GM19328 (cell line): ENCODE data around the gene RNPEPL1.
A peak's percentile ranks its signal among the peaks of the same experiment; 100 is the strongest.

ENCODE experiments used
- ATAC-seq: cut with Tn5 transposase; IDR thresholded peaks from one replicate; pipeline ENCODE4 v1.9.1; 2021; ENCODE audit warnings: mild to moderate bottlenecking, moderate library complexity; ENCODE audit not compliant: unreplicated experiment

RNPEPL1 gene

GRCh38 chr2:240563951-240564560 lies 4.2 kb upstream of the RNPEPL1 start:
- ATAC-seq: no peak

DNA sequence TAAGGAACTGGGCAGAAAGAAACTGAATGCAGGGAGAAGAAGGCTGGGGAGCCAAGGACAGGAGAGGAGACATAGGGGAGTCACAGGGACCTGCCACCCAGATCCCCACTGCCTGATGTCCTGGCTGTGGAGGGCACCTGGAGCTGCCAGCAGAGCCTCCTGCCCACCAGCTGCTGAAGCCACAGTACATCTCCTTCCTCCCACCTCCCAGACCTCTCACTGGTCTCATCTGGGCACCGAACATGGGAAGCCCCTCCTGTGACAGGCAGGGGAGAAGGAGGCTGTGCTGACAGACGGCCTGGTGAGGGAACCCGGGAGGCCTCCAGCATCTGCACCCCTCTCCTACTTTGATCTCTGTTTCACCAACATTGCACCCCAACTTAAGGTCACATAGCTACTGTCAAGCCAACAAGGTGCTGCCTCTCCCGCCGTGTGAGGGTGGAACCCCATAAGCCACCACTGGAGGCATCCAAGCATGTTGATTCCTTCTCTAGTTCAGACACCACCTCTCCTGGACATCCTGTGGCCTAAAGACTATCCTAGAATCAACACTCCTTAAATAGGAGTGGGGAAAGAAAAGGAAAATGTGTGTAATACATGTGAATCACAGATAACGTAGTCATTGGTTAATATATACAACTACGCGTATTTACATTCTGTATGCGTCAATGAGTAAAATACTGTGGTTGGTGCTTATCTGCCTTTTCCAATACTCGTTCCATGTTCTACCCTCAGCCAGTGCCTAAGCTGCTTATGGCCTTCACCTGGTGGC lies 3.5 kb upstream of the RNPEPL1 start:
- ATAC-seq: no peak

DNA sequence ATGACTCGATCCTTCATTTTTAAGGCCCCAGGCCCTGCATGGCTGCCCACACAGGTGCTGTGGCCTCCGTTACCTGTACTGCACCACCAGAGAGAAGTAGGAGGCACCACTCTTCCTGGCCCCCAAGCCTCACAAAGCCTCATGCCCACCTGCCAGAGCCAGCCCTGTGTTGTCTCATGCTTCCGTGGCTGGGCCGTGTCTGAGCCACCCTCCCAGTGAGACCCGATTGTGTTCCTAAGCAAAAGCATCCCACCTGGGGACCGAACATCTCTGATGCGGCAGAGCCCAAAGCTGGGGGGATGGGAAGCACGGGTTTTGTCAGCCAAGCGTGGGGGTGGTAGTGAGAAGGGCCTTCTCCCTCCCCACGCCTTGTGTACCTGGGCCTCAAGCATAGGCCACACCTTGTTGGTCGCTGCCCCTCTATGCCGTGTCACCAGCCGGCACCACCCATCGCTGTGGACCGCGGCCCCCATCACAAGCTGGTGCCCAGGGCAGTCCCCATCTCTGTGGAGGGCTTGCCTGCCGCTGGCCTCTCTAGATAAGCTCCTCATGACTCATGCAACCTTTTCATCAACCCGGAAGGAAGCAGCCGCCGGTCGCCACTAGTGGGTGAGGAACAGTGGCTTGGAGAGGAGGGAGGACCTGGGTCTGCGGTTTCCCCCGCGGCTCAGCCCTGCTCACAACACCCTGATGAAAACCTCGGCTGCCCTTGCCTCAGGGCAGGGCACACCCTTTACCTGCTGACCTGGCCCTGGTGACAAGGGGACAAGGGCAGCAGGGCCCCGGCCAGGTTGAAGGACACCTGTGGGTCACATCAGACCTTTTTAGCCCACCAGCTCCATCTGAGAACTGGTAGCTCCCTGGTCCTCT lies 2.7 kb upstream of the RNPEPL1 start:
- ATAC-seq: no peak

DNA sequence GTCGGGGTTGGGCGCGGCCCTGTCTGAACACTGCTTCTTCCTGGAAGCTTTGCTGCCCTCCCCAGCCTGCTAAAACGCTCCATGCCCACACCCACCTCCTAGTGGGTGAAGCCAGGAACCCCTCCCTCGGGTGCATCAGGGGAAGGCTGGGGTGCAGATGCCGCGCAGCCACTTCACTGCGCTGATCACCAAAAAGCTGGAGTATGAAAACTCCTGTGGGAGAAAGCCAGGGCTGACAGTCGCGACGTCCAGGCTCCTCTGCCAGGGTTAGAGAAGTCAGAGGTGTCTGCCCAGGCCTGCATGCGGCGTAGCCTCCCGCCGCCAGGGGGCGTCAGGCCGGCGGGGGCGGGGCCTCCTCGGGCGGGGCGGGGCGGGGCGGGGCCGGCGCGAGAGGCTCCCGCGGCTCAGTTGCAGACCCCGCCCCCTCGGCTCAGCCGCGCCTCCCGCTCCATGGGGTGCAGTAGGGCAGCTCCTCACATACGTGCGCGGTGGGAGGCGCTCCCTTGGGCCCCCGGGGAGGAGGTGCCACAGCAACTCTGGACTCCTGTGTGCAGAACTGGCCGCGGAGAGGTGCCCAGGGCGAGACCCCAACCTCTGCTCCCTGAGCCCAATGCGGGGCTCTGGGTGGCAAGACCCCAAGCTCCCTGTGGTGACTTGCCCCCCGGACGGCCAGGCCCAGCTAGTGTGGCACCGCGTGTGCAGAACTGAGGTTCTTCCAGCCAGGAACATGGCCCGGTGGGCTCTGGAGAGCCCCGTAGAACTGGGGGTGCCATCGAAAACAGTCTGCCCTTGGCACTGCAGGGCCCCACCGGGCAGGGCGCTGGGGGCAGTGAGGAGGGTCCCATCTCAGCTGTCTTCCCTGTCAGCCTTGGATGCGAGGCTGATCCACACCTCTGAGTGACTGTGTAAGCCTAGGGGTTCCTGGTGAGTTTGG lies 1.8 kb upstream of the RNPEPL1 start:
- peak; percentile 41 for ATAC-seq

DNA sequence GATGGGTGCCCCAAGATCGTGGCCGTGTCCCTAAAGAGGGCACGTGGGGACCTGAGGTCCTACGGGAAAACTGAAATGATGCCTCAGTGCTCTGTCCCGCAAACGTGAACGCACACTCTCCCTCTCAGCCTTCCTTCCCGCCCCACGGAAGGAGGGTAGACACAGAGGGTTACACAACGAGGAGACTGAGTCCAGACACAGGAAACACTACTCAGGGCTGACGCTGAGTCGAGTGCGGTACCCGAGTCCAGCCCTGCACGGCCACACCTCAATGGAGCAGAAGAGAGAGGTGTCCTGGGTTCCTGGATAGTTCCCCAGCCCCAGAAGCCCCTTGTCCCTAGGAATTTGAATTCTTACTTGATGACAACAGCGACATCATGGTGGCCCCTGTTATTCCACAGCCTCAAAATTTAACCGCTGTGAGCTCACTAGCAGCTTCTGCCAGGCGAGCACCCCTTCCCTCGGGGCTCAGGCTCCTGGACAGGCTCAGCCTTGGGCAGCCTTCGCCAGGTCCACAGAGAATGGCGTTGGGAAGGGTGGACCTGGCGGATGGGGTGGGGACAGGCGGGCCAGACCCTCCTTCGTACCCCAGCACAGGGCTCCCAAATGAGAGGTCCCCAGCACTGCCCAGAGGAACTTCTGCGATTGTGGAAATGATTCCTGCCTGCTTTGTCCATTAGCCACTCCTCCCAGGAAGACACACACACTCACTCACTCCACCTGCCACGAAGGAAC lies 980 bp upstream of the RNPEPL1 start:
- no peak for ATAC-seq

- ATAC-seq: peak; percentile 20
Measured at GRCh38 chr2:240568678-240569522, 616 bp downstream of the RNPEPL1 start.

GRCh38 chr2:240569523-240569997 lies 1.3 kb downstream of the RNPEPL1 start:
- no peak for ATAC-seq

DNA sequence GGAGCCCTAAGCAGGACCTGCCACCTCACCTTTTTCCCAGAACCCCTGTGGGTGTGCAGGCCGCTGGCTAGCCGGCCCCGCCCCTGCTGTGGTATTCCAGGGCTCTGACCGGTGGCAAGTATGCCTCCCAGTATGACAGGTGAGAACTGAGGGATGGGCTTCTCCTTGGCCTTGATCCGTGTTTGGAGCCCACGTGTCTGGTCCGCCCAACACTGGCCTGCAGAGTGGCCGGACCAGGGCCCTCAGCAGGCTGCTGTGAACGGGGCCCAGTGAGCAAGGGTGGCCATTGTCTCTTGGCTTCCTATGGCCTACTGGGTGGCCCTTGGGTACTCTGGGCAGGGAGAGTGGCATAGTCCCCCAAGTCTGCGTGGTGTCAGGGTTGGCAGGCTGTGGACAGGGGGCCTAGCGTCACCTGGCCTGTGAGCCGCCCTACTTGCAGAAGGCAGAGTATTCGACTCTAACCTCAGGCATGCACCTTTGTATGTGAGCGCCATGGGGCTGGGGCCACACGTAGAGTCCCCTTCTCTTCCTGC lies 1.8 kb downstream of the RNPEPL1 start:
- no peak for ATAC-seq

- no peak for ATAC-seq
Measured at GRCh38 chr2:240570531-240571313, 2.4 kb downstream of the RNPEPL1 start.

DNA sequence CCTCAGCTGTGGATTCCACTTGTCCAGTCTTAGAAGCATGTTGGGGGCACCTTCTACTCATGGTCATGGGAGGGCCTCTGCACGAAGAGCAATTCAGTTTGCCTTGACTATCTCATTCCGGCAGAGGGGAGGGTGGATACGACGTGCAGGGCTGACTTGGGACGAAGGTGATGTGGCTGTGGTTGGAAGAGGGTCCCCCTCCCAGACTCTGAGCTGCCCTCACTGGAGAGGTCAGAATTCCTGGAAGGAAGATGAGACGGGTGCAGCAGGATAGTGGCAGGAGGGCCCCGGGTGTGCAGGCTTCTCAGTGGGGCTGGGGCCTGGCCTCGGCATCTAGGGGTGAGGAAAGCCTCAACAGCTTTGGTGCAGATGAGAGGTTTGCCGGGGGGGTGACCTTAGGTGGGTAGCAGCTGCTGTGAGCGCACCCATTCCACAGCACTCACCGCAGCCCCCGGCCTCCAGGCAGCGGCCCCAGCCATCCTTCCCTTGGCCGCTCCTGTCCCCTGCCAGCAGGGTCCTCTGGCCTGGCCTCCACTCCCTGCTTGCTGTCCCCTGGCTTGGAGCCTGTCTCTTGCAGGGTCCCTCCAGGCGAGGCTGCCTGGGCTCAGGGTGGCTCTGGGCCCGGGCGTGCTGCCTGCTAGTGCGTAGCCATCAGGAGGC lies 3.2 kb downstream of the RNPEPL1 start:
- ATAC-seq: no peak

DNA sequence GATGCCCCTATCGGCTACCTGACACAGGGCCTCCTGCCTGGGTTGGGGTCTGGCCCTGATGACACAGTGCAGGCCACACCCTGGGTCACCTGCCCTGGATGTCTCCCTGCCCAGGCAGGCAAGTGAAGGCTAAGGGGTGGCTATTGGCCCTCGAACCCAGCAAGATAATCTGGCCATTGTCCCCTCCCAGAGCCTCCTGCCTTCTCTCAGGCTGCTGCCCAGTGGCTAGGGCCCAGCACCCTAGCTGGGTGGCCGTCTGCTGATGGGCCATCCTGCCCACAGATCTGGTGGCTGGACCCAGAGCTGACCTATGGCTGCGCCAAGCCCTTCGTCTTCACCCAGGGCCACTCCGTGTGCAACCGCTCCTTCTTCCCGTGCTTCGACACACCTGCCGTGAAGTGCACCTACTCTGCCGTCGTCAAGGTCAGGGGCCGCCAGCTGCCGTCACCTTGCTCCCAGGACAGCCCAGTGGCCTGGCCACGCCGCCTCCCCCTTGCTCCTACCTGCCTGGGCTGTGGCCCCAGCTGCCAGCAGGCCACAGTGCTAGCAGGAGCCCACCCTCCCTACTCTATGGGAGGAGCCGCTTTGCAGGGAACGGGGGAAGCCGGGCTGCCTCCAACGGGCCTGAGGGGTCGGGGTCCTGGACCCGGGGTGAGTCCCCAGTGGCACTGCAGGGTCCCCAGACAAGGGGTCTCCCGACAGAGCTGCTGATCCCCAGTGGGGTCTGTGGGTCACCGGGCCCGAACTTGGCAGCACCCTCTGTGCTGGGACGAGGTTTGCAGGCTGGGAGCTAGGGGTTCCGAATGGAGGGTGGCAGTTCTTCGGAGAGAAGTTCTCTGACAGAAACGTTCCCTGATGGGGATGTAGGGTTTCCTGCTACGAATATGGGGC lies 4.1 kb downstream of the RNPEPL1 start:
- no peak for ATAC-seq

GRCh38 chr2:240573071-240573515 lies 4.8 kb downstream of the RNPEPL1 start:
- ATAC-seq: no peak

DNA sequence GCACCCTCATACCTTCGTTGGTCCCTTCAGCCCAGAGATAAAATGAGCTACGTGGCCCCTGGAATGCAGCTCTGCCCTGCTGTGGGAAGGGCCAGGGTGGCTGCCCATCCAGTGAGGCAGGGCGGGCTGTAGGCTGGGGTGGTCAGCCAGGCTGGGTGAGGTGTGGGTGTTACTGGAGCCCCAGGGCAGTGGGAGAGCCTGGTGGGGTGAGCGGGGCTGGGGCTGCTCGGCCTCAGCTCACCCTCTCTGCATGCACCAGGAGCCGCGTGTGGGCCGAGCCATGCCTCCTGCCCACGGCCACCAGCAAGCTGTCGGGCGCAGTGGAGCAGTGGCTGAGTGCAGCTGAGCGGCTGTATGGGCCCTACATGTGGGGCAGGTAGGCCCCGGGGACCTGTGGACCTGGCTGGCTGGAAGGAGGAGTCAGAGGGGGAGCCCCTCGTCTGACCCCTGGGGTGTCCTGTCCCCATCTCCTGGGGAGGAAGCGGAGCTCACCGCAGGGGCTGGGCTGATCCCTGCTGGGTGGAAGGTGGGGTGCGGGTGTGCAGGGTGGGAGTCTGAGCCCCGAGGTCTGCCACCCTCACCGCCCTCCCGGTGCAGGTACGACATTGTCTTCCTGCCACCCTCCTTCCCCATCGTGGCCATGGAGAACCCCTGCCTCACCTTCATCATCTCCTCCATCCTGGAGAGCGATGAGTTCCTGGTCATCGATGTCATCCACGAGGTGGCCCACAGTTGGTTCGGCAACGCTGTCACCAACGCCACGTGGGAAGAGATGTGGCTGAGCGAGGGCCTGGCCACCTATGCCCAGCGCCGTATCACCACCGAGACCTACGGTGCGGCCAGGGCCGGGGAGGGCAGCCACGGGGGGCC lies 5.5 kb downstream of the RNPEPL1 start:
- ATAC-seq: no peak

DNA sequence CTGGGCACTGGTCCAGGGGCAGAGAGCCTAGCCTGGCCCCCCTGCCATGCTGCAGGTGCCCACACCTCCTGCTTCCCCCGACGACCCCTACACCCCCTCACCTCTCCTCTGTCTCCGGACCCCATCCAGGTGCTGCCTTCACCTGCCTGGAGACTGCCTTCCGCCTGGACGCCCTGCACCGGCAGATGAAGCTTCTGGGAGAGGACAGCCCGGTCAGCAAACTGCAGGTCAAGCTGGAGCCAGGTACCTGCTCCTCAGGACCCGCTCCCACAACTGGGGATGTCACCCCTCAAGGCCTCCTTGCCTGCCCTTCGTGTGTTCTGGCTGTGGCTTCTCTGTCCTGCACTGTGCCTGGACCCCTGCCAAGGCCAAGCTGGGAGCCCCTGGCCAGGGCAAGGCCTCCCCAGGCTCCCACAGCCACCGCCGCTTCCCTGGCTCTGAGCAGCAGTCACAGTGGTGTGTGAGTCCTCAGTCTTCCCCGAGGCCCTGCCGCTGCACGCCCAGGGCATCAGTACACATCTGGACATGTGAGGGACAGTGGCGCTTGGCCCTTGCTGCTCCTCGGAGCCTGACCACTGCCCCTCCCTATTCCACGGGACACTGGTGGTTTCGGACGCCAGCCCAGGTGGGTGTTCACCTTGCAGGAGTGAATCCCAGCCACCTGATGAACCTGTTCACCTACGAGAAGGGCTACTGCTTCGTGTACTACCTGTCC lies 6.3 kb downstream of the RNPEPL1 start:
- ATAC-seq: no peak
